Activated CD4-positive, CD25-positive, alpha-beta regulatory T cell (primary cell): ENCODE results near the gene PHF21A.
"Not testable (repeated sequence)": the region's sequence is repeated elsewhere in the genome, so short reads cannot be mapped to it uniquely, and the experiment has no call there.

Experiments
- DNase-seq, 4 experiments: peaks; one replicate each; lab custom pipeline; 2025; lab: John Stamatoyannopoulos, UW

Gene PHF21A

GRCh38 chr11:45921561-45922424, 199.5 kb downstream of the PHF21A start:
- DNase-seq = no peak

GRCh38 chr11:45920531-45921477, 200.4 kb downstream of the PHF21A start:
- no peak for DNase-seq

- no peak for DNase-seq
Observed at GRCh38 chr11:45919806-45920530, 201.3 kb downstream of the PHF21A start.

- no peak for DNase-seq
Observed at GRCh38 chr11:45918962-45919675, 202.1 kb downstream of the PHF21A start.

GRCh38 chr11:45918331-45918941, 202.8 kb downstream of the PHF21A start:
- peak in 2 of 4 experiments; percentile 23 to 46 for DNase-seq

GRCh38 chr11:45917623-45918330, 203.5 kb downstream of the PHF21A start, which contains the start of gene PEX16:
Gene PEX16, minus strand, starts transcription at chr11:45917877. Its CDS starts 66 bp downstream, at chr11:45917811.
- peak; percentile 80 to 91 (median 86) for DNase-seq

GRCh38 chr11:45917286-45917622, 204.0 kb downstream of the PHF21A start:
- no peak for DNase-seq

GRCh38 chr11:45915446-45915845, 205.8 kb downstream of the PHF21A start:
- no peak for DNase-seq

GRCh38 chr11:45913942-45914635, 207.2 kb downstream of the PHF21A start:
- no peak for DNase-seq

GRCh38 chr11:45913514-45913913, 207.7 kb downstream of the PHF21A start:
- no peak for DNase-seq

- no peak for DNase-seq
Observed at GRCh38 chr11:45910623-45911022, 210.6 kb downstream of the PHF21A start.

- DNase-seq = no peak
Observed at GRCh38 chr11:45909594-45910475, 211.4 kb downstream of the PHF21A start.

GRCh38 chr11:45907911-45908370, 213.3 kb downstream of the PHF21A start:
- no peak for DNase-seq

GRCh38 chr11:45906965-45907611, 214.2 kb downstream of the PHF21A start, which contains the start of gene FREY1:
Gene FREY1, minus strand, starts transcription at chr11:45907271. Its CDS starts 26 bp downstream, at chr11:45907245.
- DNase-seq = no peak

GRCh38 chr11:45906096-45906682, 215.1 kb downstream of the PHF21A start:
- no peak for DNase-seq

GRCh38 chr11:45905576-45905975, 215.7 kb downstream of the PHF21A start:
- DNase-seq = not testable (repeated sequence)

- no peak for DNase-seq
Observed at GRCh38 chr11:45905095-45905494, 216.2 kb downstream of the PHF21A start.
